Measurements from ENCODE around the gene NLRP12.
A peak's percentile ranks its signal among the peaks of the same experiment; 100 is the strongest.
"Not testable (repeated sequence)": the region's sequence is repeated elsewhere in the genome, so short reads cannot be mapped to it uniquely, and the experiment has no call there.

NLRP12 gene, protein sequence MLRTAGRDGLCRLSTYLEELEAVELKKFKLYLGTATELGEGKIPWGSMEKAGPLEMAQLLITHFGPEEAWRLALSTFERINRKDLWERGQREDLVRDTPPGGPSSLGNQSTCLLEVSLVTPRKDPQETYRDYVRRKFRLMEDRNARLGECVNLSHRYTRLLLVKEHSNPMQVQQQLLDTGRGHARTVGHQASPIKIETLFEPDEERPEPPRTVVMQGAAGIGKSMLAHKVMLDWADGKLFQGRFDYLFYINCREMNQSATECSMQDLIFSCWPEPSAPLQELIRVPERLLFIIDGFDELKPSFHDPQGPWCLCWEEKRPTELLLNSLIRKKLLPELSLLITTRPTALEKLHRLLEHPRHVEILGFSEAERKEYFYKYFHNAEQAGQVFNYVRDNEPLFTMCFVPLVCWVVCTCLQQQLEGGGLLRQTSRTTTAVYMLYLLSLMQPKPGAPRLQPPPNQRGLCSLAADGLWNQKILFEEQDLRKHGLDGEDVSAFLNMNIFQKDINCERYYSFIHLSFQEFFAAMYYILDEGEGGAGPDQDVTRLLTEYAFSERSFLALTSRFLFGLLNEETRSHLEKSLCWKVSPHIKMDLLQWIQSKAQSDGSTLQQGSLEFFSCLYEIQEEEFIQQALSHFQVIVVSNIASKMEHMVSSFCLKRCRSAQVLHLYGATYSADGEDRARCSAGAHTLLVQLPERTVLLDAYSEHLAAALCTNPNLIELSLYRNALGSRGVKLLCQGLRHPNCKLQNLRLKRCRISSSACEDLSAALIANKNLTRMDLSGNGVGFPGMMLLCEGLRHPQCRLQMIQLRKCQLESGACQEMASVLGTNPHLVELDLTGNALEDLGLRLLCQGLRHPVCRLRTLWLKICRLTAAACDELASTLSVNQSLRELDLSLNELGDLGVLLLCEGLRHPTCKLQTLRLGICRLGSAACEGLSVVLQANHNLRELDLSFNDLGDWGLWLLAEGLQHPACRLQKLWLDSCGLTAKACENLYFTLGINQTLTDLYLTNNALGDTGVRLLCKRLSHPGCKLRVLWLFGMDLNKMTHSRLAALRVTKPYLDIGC

GRCh38 chr19:53824134-53824611 is at the start of gene NLRP12:
Gene NLRP12, minus strand, starts transcription at chr19:53824314. Its CDS starts 140 bp downstream, at chr19:53824174.
- no peak for DNase-seq (ENCODE audit: low read depth, low spot score)

GRCh38 chr19:53872762-53873161 is 48.6 kb upstream of the NLRP12 start:
- no peak for DNase-seq (ENCODE audit: low read depth, low spot score)

GRCh38 chr19:53871454-53871853 is 47.3 kb upstream of the NLRP12 start:
- DNase-seq (ENCODE audit: low read depth, low spot score): no peak

- no peak for DNase-seq (ENCODE audit: low read depth, low spot score)
Measured at GRCh38 chr19:53870485-53870844, 46.4 kb upstream of the NLRP12 start.

DNA sequence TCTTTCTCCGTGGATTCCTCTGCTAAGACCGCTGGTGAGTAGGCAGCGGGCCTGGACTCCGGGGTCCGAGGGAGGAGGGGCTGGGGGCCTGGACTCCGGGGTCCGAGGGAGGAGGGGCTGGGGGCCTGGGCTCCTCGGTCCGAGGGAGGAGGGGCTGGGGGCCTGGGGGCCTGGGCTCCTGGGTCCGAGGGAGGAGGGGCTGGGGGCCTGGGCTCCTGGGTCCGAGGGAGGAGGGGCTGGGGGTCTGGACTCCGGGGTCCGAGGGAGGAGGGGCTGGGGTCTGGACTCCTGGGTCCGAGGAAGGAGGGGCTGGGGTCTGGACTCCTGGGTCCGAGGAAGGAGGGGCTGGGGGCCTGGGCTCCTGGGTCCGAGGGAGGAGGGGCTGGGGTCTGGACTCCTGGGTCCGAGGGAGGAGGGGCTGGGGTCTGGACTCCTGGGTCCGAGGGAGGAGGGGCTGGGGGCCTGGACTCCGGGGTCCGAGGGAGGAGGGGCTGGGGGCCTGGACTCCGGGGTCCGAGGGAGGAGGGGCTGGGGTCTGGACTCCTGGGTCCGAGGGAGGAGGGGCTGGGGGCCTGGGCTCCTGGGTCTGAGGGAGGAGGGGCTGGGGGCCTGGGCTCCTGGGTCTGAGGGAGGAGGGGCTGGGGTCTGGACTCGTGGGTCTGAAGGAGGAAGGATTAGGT is 45.8 kb upstream of the NLRP12 start:
- DNase-seq (ENCODE audit: low read depth, low spot score): not testable (repeated sequence)

- DNase-seq (ENCODE audit: low read depth, low spot score): no peak
Measured at GRCh38 chr19:53868892-53869804, 45.0 kb upstream of the NLRP12 start.

DNA sequence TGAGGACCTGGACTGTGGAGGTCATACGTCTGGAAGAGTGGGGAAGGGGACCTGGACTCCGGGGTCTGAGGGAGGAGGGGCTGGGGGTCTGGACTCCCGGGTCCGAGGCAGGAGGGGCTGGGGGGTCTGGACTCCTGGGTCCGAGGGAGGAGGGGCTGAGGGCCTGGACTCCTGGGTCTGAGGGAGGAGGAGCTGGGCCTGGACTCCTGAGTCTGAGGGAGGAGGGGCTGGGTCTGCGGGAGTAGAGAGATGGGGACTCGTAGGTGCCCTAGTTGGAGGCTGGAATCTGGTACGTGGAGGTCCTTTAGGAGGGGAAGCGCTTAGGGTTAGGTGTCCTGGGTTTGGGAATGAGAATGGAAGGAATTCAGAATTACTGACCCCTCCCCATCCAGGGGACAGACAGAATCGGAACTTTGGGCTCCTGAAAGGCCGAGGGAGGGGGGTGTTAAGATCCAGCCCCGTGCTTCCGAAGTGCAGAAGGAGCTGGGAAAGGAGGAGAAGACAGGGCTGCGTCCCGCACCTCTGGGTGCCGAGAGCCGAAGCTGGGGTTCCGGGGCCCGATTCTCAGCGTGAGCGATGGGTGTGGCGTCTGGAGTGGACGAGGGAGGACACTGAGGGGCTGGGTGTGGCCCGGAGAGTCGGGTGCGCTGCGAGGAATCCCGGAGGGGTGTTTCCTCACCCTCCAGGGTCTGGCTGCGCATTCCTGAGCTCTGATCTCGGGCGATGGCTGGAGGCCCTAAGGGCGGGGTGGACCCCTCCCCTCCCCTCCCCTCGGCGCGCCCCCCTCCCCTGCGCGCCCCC is 44.2 kb upstream of the NLRP12 start:
- DNase-seq (ENCODE audit: low read depth, low spot score): no peak

GRCh38 chr19:53867225-53868090 is 43.3 kb upstream of the NLRP12 start, which contains the start of gene MYADM:
Gene MYADM, plus strand, starts transcription at chr19:53867883. Its CDS starts 5,647 bp downstream, at chr19:53873530.
- peak; percentile 97 for DNase-seq (ENCODE audit: low read depth, low spot score)

DNA sequence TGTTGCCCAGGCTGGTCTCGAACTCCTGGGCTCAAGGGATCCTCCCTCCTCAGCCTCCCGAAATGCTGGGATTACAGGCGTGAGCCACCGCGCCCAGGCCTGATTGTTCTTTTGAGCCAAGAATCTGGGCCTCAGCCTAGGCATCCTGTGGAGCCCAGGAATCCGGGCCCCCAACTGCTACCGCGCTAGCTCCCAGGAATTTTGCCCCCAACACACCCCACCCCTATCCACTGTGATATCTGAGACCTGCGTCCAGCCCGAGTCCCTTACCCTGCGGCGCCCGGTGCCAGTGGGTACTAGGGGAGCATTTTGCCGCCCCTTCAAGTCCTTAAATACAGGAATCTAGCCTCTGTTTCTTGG is 42.7 kb upstream of the NLRP12 start:
- DNase-seq (ENCODE audit: low read depth, low spot score): no peak

DNA sequence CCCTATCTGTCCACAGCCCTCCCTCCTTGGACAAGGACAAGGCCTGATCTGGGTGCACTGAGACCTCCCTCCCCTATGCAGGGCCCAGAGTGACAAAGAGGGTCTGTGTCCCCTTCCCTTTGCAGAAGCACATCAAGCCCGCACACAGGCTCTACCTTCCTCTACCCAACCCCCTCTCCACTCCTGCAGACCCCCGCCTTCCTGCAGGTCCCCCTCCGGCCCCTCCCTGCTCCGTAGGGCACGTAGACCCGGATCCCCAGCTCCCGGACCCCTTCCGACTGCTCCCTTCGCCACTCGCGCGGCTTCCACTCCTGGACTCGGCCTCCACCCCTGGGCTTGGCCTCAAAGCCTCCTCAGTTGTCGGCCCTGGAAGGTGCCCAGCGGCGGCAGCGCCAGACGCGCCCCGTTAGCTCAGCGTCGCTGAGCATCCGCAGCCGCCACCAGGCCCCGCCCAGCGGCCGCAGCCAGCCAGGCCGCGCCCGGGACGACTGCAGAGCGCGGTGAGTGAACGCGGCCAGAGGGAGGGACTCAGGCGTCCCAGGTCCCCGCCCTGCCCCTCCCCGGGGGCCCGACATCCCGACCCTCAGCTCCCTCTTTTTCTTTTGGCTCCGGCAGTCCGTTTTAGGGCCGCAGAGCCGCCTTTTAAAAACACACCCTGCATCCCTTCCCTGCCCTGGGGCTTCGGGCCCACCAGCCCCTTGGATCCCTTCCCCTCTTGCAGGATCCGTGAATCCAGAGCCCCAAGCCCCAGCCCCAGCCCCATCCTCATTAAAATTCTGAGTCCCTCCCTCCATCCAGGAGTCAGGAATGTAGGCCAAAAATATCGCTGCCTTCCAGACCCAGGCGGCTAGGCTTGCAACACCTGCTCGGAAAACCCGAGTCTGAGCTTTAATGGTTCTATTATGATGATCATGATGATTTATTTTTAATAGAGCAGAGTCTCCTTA is 42.1 kb upstream of the NLRP12 start:
- no peak for DNase-seq (ENCODE audit: low read depth, low spot score)

GRCh38 chr19:53865523-53865917 is 41.4 kb upstream of the NLRP12 start:
- no peak for DNase-seq (ENCODE audit: low read depth, low spot score)

DNA sequence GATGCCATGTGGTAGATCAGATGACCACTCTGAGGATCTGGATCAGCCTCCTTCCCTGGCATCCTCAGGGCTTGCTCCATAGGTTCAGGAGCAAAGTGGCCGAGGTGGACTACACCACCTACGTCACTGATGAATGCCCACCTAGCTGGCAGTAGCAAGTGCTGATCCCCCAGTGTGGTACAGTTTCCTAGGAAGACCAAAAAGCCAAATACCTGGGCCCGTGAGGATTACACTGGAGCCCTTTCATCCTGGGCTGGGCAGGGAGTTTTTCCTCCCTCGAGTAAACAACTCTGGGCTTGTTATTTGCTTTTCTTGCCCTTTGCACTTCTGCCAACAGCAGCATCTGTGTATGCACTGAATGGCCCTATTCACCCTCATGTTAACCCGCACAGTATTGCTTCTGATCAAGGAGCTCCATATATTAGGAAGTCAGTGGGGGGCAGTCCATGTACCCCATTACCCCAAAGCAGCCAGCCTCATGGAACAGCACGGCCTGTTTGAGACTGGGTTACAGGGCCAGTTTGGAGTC is 40.3 kb upstream of the NLRP12 start:
- DNase-seq (ENCODE audit: low read depth, low spot score): no peak

GRCh38 chr19:53853707-53854106 is 29.6 kb upstream of the NLRP12 start:
- DNase-seq (ENCODE audit: low read depth, low spot score): no peak

- DNase-seq (ENCODE audit: low read depth, low spot score): no peak
Measured at GRCh38 chr19:53849237-53849676, 25.1 kb upstream of the NLRP12 start.

- no peak for DNase-seq (ENCODE audit: low read depth, low spot score)
Measured at GRCh38 chr19:53847555-53847954, 23.4 kb upstream of the NLRP12 start.

GRCh38 chr19:53844849-53845246 is 20.7 kb upstream of the NLRP12 start:
- DNase-seq (ENCODE audit: low read depth, low spot score): no peak

DNA sequence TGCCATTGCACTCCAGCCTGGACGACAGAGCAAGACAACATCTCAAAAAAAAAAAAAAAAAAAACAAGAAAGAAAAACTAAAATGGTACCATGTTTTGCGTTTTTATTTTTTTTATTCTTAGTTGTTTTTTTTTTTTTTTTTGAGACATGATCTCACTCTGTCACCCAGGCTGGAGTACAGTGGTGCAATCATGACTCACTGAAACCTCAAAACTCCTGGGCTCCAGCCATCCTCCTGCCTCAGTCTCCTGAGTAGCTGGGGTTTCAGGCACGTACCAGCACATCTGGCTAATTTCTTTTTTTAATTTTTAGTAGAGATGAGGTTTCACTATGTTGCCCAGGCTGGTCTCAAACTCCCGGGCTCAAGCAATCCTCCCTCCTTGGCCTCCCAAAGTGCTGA is 16.8 kb upstream of the NLRP12 start:
- not testable (repeated sequence) for DNase-seq (ENCODE audit: low read depth, low spot score)
